Left lung (tissue), 10 donors: ENCODE results near the gene MSH3. TPM values are rescaled to one million over a fixed set of nuclear protein-coding genes. Genes with fewer than 3 reads are reported as not detected.
A peak's percentile ranks its signal among the peaks of the same experiment; 100 is the strongest.

ENCODE experiments used
- ATAC-seq: fragments of 200-7000 bp; cut with Tn5 transposase; one replicate; pipeline ENCODE4 v1.9.1; 2020; ENCODE audit warnings: moderate library complexity
- DNase-seq, 4 donors: peaks; one replicate each; pipeline ENCODE4 v3.0.0-alpha.2; 2013 to 2020
- H3K27ac ChIP-seq, 2 donors: fragments of 200-600 bp; sonication (generic) in 1 of 2; one replicate each; pipeline versions ENCODE4 v1.5.0 to v1.8.0; 2020 to 2021
- H3K27me3 ChIP-seq, 2 donors: fragments of 200-600 bp; sonication (generic) in 1 of 2; one replicate each; pipeline versions ENCODE4 v1.5.0 to v1.8.0; 2020 to 2021
- H3K36me3 ChIP-seq, 2 donors: fragments of 200-600 bp; sonication (generic) in 1 of 2; one replicate each; pipeline versions ENCODE4 v1.5.0 to v1.8.0; 2020 to 2021
- H3K4me1 ChIP-seq, 2 donors: fragments of 200-600 bp; one replicate each; pipeline ENCODE4 v1.8.0; 2021
- H3K4me3 ChIP-seq, 2 donors: fragments of 200-600 bp; sonication (generic) in 1 of 2; one replicate each; pipeline versions ENCODE4 v1.5.0 to v1.8.0; 2020 to 2021; ENCODE audit warnings: mild to moderate bottlenecking in 1 of 2
- H3K9me3 ChIP-seq, 2 donors: fragments of 200-600 bp; sonication (generic) in 1 of 2; one replicate each; pipeline versions ENCODE4 v1.5.0 to v1.8.0; 2020 to 2021
- intact Hi-C, 2 donors: fragments of 100-400 bp; cut with DNase I; formaldehyde crosslinking; loops; one replicate each; pipeline versions ENCODE4 v1.11.2 to v1.14.2; 2022
- polyA plus RNA-seq, 6 donors: library from polyadenylated mRNA; unstranded; fragments of 120-200 nt; gene quantifications; one replicate each; pipeline ENCODE4 v1.2.1, GENCODE V29; 2013; ENCODE audit not compliant: insufficient read length in 6 of 6
- total RNA-seq, 2 donors: library from RNA; stranded (reverse); fragmentation: NEBNext Ultra II Directional; extraction: Animal tissue kit (Norgen Biotek cat#: 25700); gene quantifications; one replicate each; pipeline ENCODE4 v1.2.1, GENCODE V29; 2021
- TF ChIP-seq, protein P1 (sequence below), 2 donors: fragments of 200-600 bp; sonication (generic) in 1 of 2; IDR thresholded peaks; one replicate each; pipeline versions ENCODE4 v1.5.0 to v1.8.0; 2021; ENCODE audit warnings: antibody characterized with exemption in 2 of 2
- donor health status: DM: no; HTN: yes; CAD: no.
- donor health status: DM: no; HTN: no; CAD: no.

MSH3 gene
- total and polyA plus RNA-seq, 8 donors = 12.7 to 20.1 (median 16.2) TPM

DNA sequence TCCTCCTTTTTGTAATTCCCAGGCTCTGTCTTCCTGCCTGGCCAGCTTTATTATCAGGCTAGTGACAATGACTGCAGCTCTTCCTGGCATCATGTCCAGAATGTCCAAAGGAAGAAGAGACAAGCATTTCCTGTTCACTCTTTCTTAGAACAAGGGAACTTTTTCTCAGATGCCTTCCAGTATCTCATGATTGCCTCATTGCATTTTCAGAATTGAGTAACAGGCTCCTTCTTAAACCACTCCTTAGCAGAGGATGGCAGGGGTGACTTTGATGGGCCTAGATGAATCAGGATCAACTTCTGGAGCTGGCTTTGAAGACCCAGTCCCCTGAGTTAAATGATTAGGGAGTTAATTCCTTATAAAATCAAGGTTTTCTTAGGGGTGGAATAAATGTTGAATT is 212.8 kb downstream of the MSH3 start:
- Histone ChIP-seq H3K36me3 (peaks cover 0 to 7% of the 10 kb centered on the region in 2 donors), H3K27ac (peak overlapping the region in 1 of 2 donors; percentile 51), H3K27me3 (no peaks in the 10 kb centered on the region), H3K9me3 (no peaks in the 10 kb centered on the region), H3K4me1 (peaks cover 0 to 22% of the 10 kb centered on the region in 2 donors), H3K4me3 (no peak overlapping the region)
- ATAC-seq (peak; percentile 15), DNase-seq (no peak)
- TF ChIP-seq, protein P1, sequence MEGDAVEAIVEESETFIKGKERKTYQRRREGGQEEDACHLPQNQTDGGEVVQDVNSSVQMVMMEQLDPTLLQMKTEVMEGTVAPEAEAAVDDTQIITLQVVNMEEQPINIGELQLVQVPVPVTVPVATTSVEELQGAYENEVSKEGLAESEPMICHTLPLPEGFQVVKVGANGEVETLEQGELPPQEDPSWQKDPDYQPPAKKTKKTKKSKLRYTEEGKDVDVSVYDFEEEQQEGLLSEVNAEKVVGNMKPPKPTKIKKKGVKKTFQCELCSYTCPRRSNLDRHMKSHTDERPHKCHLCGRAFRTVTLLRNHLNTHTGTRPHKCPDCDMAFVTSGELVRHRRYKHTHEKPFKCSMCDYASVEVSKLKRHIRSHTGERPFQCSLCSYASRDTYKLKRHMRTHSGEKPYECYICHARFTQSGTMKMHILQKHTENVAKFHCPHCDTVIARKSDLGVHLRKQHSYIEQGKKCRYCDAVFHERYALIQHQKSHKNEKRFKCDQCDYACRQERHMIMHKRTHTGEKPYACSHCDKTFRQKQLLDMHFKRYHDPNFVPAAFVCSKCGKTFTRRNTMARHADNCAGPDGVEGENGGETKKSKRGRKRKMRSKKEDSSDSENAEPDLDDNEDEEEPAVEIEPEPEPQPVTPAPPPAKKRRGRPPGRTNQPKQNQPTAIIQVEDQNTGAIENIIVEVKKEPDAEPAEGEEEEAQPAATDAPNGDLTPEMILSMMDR (IDR thresholded peaks at IDR 0.05) = no peak
- intact Hi-C loops = no loop called here

DNA sequence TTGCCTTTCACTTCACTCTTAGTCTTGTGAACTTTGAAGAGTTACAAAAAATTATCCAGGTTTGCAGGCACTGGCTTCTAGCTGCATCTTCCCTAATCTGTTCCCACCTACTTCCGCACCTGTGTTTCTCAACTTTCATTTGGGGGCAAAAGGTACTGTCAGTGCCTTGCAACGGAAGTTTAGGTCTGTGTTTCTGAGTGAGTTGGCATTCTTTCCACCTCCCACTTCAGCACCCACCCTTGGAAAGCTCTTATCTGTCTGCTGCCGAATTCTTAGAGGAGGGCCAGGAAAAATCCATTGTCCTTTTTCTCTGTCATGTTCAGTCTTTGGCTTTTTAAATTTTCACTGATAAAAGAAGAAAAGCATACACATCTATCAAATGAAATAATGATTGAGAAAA is 216.0 kb downstream of the MSH3 start:
- DNase-seq (no peak), ATAC-seq (no peak)
- Histone ChIP-seq H3K36me3 (peaks cover 0 to 35% of the 10 kb centered on the region in 2 donors), H3K27ac (no peak overlapping the region), H3K27me3 (no peaks in the 10 kb centered on the region), H3K9me3 (no peaks in the 10 kb centered on the region), H3K4me3 (no peak overlapping the region), H3K4me1 (peaks cover 0 to 22% of the 10 kb centered on the region in 2 donors)
- TF ChIP-seq, protein P1 (IDR thresholded peaks at IDR 0.05) = no peak
- intact Hi-C loops = no loop called here

DNA sequence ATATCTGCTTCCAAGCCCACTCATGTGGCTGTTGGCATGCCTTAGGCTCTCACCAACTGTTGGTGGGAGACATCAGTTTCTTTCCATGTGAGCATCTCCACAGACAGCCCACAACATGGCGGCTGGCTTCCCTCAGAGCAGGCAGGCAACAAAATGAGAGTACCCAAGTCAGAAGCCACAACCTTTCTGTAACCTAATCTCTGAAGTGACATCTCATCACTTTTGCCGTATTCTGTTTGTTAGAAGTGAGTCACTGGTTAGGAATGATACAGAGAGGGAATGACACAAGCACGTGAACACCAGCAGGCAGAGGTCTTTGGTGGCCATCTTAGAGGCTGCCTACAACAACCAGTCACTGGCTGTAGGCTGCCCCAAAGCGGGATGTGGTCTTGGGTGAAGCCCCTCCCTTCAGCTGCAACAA is 217.1 kb downstream of the MSH3 start:
- Histone ChIP-seq H3K27ac (no peak overlapping the region), H3K36me3 (peaks cover 0 to 41% of the 10 kb centered on the region in 2 donors), H3K4me1 (peaks cover 0 to 12% of the 10 kb centered on the region in 2 donors), H3K27me3 (no peaks in the 10 kb centered on the region), H3K4me3 (no peak overlapping the region), H3K9me3 (no peaks in the 10 kb centered on the region)
- ATAC-seq = no peak
- intact Hi-C loops = no loop called here
- DNase-seq = no peak
- TF ChIP-seq, protein P1 (IDR thresholded peaks at IDR 0.05) = no peak

DNA sequence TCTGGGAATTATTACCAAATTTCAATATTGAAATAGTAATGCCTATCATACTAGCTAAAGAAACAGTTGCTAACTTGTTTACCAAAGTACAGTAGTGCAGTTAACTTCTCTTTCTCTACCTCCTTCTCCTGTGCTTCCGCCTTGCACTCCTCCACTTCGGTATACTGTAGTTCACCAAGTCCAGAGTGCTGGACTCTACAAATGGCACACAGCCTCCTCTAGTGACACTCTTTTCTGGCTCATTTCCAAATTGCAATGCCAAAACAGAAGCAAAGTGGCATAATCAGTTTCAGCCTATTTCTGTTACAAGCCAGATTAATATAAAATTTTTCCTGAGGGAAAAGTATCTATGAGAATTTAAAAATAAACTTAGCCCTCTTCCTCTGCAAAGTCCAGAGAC is 219.7 kb downstream of the MSH3 start:
- intact Hi-C loops = no loop called here
- DNase-seq (no peak), ATAC-seq (no peak)
- no peak overlapping the region for H3K27ac ChIP-seq
- H3K4me3 ChIP-seq = no peak overlapping the region
- H3K36me3 ChIP-seq = peaks cover 0 to 54% of the 10 kb centered on the region in 2 donors
- H3K9me3 ChIP-seq = no peaks in the 10 kb centered on the region
- H3K27me3 ChIP-seq = no peaks in the 10 kb centered on the region
- H3K4me1 ChIP-seq = peaks cover 0 to 9% of the 10 kb centered on the region in 2 donors
- TF ChIP-seq, protein P1 (IDR thresholded peaks at IDR 0.05) = no peak

DNA sequence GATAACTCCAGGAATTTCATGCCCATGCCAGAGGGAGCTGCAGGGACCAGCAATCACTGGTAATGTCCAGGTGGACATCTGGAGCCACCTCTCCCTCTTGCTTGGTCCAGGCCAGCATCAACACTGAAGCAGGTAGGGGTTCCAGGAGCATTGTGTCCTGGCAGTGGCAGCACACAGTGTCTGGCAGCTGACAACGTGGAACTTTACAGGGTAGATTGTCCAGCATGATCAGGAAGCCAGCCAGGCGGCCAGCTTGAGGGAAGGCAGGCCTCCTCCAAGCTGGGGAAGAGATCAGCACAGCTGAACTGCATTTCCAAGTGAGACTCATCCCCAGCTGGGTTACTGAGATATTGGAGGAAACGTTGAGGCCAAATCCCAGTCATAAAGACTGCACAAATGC is 223.1 kb downstream of the MSH3 start:
- Histone ChIP-seq H3K27me3 (no peaks in the 10 kb centered on the region), H3K27ac (no peak overlapping the region), H3K9me3 (no peaks in the 10 kb centered on the region), H3K4me1 (no peaks in the 10 kb centered on the region), H3K4me3 (no peak overlapping the region), H3K36me3 (peaks cover 0 to 49% of the 10 kb centered on the region in 2 donors)
- DNase-seq (no peak), ATAC-seq (no peak)
- TF ChIP-seq, protein P1 (IDR thresholded peaks at IDR 0.05) = no peak
- intact Hi-C loops = no loop called here
